ENCODE results near the gene TBC1D13. TPM values are rescaled to one million over a fixed set of nuclear protein-coding genes. Genes with fewer than 3 reads are reported as not detected.

TBC1D13 gene
- polyA plus RNA-seq, 1 donor from 2014 or later: 30.0 TPM

GRCh38 chr9:128750926-128751595, 36.0 kb upstream of the TBC1D13 start:
- Histone ChIP-seq H3K27me3 (ENCODE audit: insufficient read depth, low read depth, low read length) (no peaks in the 10 kb centered on the region), H3K4me2 (ENCODE audit: low read length) (no peak overlapping the region), H3K4me3 (ENCODE audit: low read length) (no peak overlapping the region), H2AFZ (ENCODE audit: low read depth, low read length) (no peak overlapping the region), H4K20me1 (ENCODE audit: insufficient read depth) (no peaks in the 10 kb centered on the region), H3K36me3 (ENCODE audit: insufficient read depth, low read length) (no peaks in the 10 kb centered on the region), H3F3A (ENCODE audit: insufficient read depth, low read length, poor library complexity, severe bottlenecking) (no peaks in the 10 kb centered on the region), H3K9me3 (ENCODE audit: low read length) (no peaks in the 10 kb centered on the region), H3K9me2 (ENCODE audit: insufficient read depth, low read length) (no peaks in the 10 kb centered on the region), H3K27ac (ENCODE audit: low read length) (no peak overlapping the region), H3K79me2 (replicated peaks; ENCODE audit: insufficient read depth, low read length) (no peaks in the 10 kb centered on the region), H3K9ac (ENCODE audit: low read length) (no peak overlapping the region)
- TF ChIP-seq REST (IDR thresholded peaks at IDR 0.05; ENCODE audit: borderline replicate concordance): no peak
- no peak for TF ChIP-seq RAD21 (conservative IDR thresholded peaks at IDR 0.05)
- no peak for TF ChIP-seq CTCF (IDR thresholded peaks at IDR 0.05; ENCODE audit: poor library complexity, severe bottlenecking)
- TF ChIP-seq EP300 (conservative IDR thresholded peaks at IDR 0.05; ENCODE audit: poor library complexity, severe bottlenecking): no peak
- TF ChIP-seq EZH2 (IDR thresholded peaks at IDR 0.05; ENCODE audit: borderline replicate concordance, insufficient read depth, low read length, poor library complexity, severe bottlenecking): no peak
- TF ChIP-seq POLR2AphosphoS5 (IDR thresholded peaks at IDR 0.05): no peak
- no peak for TF ChIP-seq TAF1 (IDR thresholded peaks at IDR 0.05; ENCODE audit: low read depth)
- TF ChIP-seq SMC3 (conservative IDR thresholded peaks at IDR 0.05; ENCODE audit: poor library complexity): no peak
- TF ChIP-seq MXI1 (conservative IDR thresholded peaks at IDR 0.05; ENCODE audit: poor library complexity, severe bottlenecking): no peak

- Histone ChIP-seq H3K79me2 (replicated peaks; ENCODE audit: insufficient read depth, low read length) (no peaks in the 10 kb centered on the region), H3F3A (ENCODE audit: insufficient read depth, low read length, poor library complexity, severe bottlenecking) (no peaks in the 10 kb centered on the region), H3K9me2 (ENCODE audit: insufficient read depth, low read length) (no peaks in the 10 kb centered on the region)
Observed at GRCh38 chr9:128753627-128754026, 33.4 kb upstream of the TBC1D13 start.

More at GRCh38 chr9:128753627-128754026, 33.4 kb upstream of the TBC1D13 start:
- Histone ChIP-seq H3K4me3 (ENCODE audit: low read length) (no peak overlapping the region), H4K20me1 (ENCODE audit: insufficient read depth) (no peaks in the 10 kb centered on the region), H2AFZ (ENCODE audit: low read depth, low read length) (no peak overlapping the region), H3K27me3 (ENCODE audit: insufficient read depth, low read depth, low read length) (no peaks in the 10 kb centered on the region), H3K9me3 (ENCODE audit: low read length) (no peaks in the 10 kb centered on the region), H3K9ac (ENCODE audit: low read length) (no peak overlapping the region), H3K4me2 (ENCODE audit: low read length) (no peak overlapping the region), H3K27ac (ENCODE audit: low read length) (no peak overlapping the region), H3K36me3 (ENCODE audit: insufficient read depth, low read length) (no peaks in the 10 kb centered on the region)
- no peak for TF ChIP-seq CTCF (IDR thresholded peaks at IDR 0.05; ENCODE audit: poor library complexity, severe bottlenecking)
- TF ChIP-seq EP300 (conservative IDR thresholded peaks at IDR 0.05; ENCODE audit: poor library complexity, severe bottlenecking): no peak
- no peak for TF ChIP-seq SMC3 (conservative IDR thresholded peaks at IDR 0.05; ENCODE audit: poor library complexity)
- TF ChIP-seq EZH2 (IDR thresholded peaks at IDR 0.05; ENCODE audit: borderline replicate concordance, insufficient read depth, low read length, poor library complexity, severe bottlenecking): no peak
- TF ChIP-seq POLR2AphosphoS5 (IDR thresholded peaks at IDR 0.05): no peak
- no peak for TF ChIP-seq TAF1 (IDR thresholded peaks at IDR 0.05; ENCODE audit: low read depth)
- no peak for TF ChIP-seq MXI1 (conservative IDR thresholded peaks at IDR 0.05; ENCODE audit: poor library complexity, severe bottlenecking)
- no peak for TF ChIP-seq RAD21 (conservative IDR thresholded peaks at IDR 0.05)
- TF ChIP-seq REST (IDR thresholded peaks at IDR 0.05; ENCODE audit: borderline replicate concordance): no peak

All from neural cell (in vitro differentiated cells).